ENCODE results near the gene RSPRY1.
"Not testable (repeated sequence)": the region's sequence is repeated elsewhere in the genome, so short reads cannot be mapped to it uniquely, and the experiment has no call there.

The RSPRY1 gene

DNA sequence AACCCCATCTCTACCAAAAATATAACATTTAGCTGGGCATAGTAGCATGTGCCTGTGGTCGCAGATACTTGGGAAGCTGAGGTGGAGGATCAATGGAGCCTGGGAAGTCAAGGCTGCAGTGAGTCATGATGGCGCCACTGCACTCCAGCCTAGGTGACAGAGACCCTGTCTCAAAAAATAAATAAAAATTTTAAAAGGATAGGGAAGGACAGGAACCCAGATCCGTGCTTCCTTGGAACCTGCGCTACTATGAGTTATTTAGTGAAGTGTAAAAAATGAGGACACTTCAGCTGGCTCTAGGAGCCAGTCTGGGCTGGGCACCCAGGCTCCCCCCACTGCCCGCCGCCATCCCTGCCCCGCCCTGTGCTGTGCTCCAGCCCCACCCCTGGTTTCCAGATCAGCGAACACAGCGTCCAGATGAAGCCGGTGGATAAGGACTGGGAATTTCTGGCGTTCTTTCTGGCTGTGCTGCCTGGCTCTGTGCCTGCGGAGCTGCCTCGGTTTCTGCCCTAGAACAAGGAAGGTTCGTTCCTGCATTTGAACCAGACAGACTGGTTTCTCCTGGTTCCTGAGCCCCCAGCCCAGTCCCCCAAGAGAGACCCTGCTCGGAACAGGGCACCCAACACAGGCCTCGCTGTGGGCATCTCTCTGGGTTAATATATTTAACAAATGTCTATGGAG, 79.9 kb downstream of the RSPRY1 start:
- Histone ChIP-seq H3K4me3 (ENCODE audit: low read length) (no peak overlapping the region), H3K4me1 (ENCODE audit: control insufficient read depth, insufficient read depth, low read length) (peaks cover 92% of the 10 kb centered on the region), H3K9ac (ENCODE audit: low read length) (peak overlapping the region; percentile 69), H3K36me3 (ENCODE audit: control insufficient read depth, insufficient read depth, low read length) (no peaks in the 10 kb centered on the region), H3K27me3 (ENCODE audit: control insufficient read depth, insufficient read depth, low read length) (no peaks in the 10 kb centered on the region), H3K9me3 (ENCODE audit: control insufficient read depth, low read length) (no peaks in the 10 kb centered on the region)

DNA sequence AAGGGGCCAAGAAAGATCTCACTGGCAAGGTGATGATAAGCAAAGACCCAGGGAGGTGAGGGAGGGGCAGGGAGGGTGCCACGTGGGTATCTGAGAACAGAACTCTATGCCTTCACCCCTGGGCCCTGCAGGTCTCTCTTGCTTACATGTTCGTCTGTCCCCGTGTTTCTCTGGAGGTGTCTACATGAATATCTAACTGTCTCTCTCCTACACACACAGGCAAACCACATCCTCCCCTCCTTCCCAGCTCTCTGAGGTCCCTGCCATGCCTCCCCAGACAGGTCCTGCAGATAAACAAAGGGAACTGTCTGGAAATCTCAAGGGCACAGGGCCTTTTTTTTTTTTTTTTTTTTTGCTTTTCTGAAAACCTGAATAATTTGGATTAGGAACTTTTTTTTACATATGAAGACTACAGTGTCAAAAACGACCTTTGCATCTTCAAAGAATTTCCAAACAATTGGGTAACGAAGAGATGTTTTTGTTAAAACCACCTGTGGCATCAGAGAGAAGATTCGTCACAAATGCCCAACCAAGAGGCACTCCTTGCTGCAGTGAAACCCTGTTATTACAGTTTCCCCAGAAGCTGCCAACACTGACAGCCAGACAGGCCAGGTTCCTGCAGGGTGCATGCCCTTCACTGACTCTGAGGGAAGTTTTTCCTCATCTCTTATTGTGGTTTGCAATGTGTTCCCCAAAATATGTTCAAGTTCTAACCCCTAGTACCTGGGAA, 80.6 kb downstream of the RSPRY1 start:
- Histone ChIP-seq H3K9ac (ENCODE audit: low read length) (peak overlapping the region; percentile 69), H3K27me3 (ENCODE audit: control insufficient read depth, insufficient read depth, low read length) (no peaks in the 10 kb centered on the region), H3K36me3 (ENCODE audit: control insufficient read depth, insufficient read depth, low read length) (no peaks in the 10 kb centered on the region), H3K4me3 (ENCODE audit: low read length) (no peak overlapping the region), H3K9me3 (ENCODE audit: control insufficient read depth, low read length) (no peaks in the 10 kb centered on the region), H3K4me1 (ENCODE audit: control insufficient read depth, insufficient read depth, low read length) (peaks cover 92% of the 10 kb centered on the region)

DNA sequence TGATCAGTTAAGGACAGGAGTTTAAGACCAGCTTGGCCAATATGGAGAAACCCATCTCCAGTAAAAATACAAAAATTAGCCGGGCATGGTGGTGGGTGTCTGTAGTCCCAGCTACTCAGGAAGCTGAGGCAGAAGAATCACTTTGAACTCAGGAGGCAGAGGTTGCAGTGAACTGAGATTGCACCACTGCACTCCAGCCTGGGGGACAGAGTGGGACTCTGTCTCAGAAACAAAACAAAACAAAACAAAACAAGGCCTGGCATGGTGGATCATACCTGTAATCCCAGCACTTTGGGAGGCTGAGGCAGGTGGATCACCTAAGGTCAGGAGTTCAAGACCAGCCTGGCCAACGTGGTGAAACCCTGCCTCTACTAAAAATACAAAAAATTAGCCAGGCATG, 81.2 kb downstream of the RSPRY1 start:
- not testable (repeated sequence) for H3K4me3 ChIP-seq (ENCODE audit: low read length); H3K9me3 ChIP-seq (ENCODE audit: control insufficient read depth, low read length); H3K36me3 ChIP-seq (ENCODE audit: control insufficient read depth, insufficient read depth, low read length); H3K27me3 ChIP-seq (ENCODE audit: control insufficient read depth, insufficient read depth, low read length)
- Histone ChIP-seq H3K9ac (ENCODE audit: low read length) (peak overlapping the region; percentile 69), H3K4me1 (ENCODE audit: control insufficient read depth, insufficient read depth, low read length) (peaks cover 95% of the 10 kb centered on the region)

DNA sequence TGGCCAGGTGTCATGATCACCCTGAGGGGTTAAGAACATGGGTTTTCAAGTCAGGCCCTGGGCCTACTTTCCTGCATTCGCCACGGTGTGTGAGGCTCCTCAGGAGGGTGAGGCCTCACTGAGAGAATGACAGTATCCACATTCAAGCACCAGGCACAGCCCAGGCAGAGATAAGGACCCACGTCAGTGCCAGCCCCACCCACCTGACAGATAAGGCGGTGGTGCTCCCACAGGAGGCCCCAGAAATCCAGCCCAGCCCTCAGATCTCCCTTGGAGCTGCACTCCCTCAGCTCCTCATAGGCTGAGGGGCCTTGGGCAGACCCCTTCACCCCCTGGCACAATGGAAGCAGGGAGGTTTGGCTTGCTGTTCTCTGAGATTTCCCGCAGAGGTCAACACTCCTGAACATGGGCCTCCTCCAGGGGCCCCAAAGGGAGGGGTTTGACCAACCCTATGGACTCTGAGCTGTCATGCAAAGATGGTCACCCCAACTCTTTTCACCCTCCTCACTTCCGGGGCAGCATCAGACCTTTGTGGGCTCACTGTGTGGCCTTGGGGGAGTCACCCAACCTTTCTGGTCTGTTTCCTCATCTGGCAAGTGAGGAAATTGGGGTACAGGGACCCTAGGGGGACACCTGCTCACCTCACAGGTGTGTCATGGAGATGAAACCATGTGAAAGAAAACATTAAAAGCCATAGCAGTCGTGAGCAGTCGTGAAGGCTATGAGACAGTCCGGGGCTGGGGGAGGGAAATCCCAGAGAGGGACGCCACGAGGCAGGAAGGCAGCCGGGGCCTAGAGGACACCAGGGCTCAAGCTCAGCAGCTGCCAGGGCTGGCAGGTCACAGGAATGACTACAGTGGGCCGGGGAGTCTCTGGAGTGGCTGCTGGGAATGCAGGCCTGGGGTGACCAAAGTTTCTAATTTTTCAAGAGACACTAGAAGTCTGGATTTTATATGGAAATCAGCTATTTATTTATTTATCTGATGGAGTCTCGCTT, 83.0 kb downstream of the RSPRY1 start:
- Histone ChIP-seq H3K36me3 (ENCODE audit: control insufficient read depth, insufficient read depth, low read length) (no peaks in the 10 kb centered on the region), H3K4me1 (ENCODE audit: control insufficient read depth, insufficient read depth, low read length) (peaks cover 96% of the 10 kb centered on the region), H3K9me3 (ENCODE audit: control insufficient read depth, low read length) (no peaks in the 10 kb centered on the region), H3K27me3 (ENCODE audit: control insufficient read depth, insufficient read depth, low read length) (no peaks in the 10 kb centered on the region), H3K4me3 (ENCODE audit: low read length) (no peak overlapping the region), H3K9ac (ENCODE audit: low read length) (peak overlapping the region; percentile 67)

DNA sequence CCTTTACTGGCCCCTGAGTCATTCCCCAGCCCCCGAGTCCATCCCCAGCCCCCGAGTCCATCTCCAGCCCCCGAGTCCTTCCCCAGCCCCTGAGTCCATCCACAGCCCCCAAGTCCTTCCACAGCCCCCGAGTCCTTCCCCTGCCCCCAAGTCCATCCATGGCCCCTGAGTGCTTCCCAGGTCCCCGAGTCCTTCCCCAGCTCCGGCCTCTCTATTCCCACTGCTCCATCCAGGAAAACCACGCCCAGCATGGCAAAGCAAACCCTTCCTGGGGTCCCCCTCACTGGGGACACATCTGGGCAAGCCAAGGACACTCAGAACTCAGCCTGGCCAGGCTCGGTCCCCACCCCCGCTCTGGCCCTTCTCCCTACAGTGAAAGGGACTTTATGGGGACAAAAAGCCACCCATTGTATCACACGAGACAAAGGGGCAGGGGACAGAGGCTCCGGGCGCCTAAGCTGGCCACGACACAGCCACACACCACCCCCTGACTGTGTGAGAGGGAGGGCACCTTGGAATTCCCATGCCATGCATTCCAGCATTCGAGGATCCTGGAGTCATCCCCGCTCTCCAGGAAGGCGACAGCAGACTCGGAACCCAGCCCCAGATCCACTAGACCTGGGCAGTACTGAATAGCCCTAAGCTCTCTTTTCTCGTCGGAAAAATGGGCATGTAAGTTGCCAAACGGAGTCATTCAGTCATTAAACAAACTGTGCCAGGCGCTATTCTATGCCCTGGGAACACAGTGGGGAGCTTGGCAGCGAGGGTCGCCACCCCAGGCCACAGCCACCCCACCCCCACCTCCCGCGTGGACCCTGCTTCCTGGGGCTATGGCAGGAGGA, 84.3 kb downstream of the RSPRY1 start:
- Histone ChIP-seq H3K4me3 (ENCODE audit: low read length) (no peak overlapping the region), H3K4me1 (ENCODE audit: control insufficient read depth, insufficient read depth, low read length) (peaks cover 84% of the 10 kb centered on the region), H3K9me3 (ENCODE audit: control insufficient read depth, low read length) (no peaks in the 10 kb centered on the region), H3K36me3 (ENCODE audit: control insufficient read depth, insufficient read depth, low read length) (no peaks in the 10 kb centered on the region), H3K9ac (ENCODE audit: low read length) (no peak overlapping the region), H3K27me3 (ENCODE audit: control insufficient read depth, insufficient read depth, low read length) (no peaks in the 10 kb centered on the region)

DNA sequence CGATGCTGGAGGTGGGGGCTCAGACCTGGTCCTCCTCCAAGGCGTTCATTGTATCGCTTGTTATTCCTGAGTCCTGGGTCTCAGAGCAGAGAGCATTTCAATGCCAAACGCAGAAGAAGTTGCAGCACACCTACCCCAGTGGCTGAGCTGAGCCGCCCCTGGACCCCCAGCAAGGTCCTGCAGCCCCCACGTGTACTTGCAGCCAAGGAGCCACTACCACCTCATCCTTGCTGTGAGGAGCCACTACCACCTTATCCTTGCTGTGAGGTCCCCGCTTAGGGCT, 84.9 kb downstream of the RSPRY1 start:
- H3K36me3 ChIP-seq (ENCODE audit: control insufficient read depth, insufficient read depth, low read length), result no peaks in the 10 kb centered on the region
- no peaks in the 10 kb centered on the region for H3K27me3 ChIP-seq (ENCODE audit: control insufficient read depth, insufficient read depth, low read length)
- H3K4me3 ChIP-seq (ENCODE audit: low read length), result no peak overlapping the region
- H3K9ac ChIP-seq (ENCODE audit: low read length), result no peak overlapping the region
- peaks cover 78% of the 10 kb centered on the region for H3K4me1 ChIP-seq (ENCODE audit: control insufficient read depth, insufficient read depth, low read length)
- H3K9me3 ChIP-seq (ENCODE audit: control insufficient read depth, low read length), result no peaks in the 10 kb centered on the region

DNA sequence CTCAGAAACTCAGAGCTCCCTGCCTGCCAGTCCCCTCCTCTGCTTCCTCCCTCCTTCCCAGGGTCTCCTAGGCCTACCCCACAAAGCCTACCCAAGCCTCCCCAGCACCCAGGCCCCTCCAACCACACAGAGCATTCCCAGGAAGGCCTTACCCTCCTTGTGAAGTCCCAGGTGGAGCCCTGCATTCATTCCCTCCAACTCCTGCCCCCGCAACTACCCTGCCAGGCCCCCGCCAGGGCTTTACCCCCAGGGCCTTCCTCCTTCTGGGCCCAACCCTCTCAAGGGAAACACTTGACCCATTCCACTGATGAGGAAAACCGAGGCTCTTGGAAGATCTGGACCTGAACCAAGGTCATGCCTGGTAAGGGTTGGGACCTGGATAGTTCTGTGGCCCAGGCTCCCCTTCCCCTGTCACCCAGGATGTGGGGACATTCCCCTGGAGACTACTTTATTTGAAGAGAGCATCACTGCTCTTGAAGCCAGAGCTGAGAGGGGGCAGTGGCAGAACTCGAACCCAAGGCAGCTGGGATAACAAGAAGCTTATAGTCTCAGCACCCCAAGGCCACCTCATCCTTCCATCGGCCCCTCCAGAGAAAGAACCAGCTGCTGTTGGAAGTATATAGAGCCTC, 85.9 kb downstream of the RSPRY1 start:
- H3K4me3 ChIP-seq (ENCODE audit: low read length), result no peak overlapping the region
- H3K9me3 ChIP-seq (ENCODE audit: control insufficient read depth, low read length), result no peaks in the 10 kb centered on the region
- H3K36me3 ChIP-seq (ENCODE audit: control insufficient read depth, insufficient read depth, low read length), result no peaks in the 10 kb centered on the region
- H3K9ac ChIP-seq (ENCODE audit: low read length), result peak overlapping the region; percentile 16
- H3K4me1 ChIP-seq (ENCODE audit: control insufficient read depth, insufficient read depth, low read length), result peaks cover 75% of the 10 kb centered on the region
- no peaks in the 10 kb centered on the region for H3K27me3 ChIP-seq (ENCODE audit: control insufficient read depth, insufficient read depth, low read length)

DNA sequence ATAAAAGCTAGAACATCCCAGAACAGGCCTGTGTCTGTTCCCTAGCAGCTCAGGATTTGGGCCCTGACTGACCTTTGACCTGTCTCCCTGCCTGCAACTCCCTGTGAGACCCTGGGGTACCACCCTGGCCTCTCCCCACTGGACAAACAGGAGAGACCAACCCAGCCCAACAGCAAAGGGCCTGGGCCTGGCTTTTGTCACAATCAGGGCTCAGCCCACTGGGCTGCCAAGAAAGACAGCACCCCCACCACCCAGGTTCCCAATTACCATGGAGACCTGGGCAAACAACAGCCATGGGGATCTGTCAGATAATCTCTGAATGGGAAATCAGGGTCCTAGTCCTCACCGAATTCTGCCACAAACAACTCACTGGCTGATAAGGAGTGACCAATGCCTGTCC, 87.2 kb downstream of the RSPRY1 start:
- H3K4me3 ChIP-seq (ENCODE audit: low read length), result no peak overlapping the region
- H3K27me3 ChIP-seq (ENCODE audit: control insufficient read depth, insufficient read depth, low read length), result no peaks in the 10 kb centered on the region
- H3K9me3 ChIP-seq (ENCODE audit: control insufficient read depth, low read length), result no peaks in the 10 kb centered on the region
- no peaks in the 10 kb centered on the region for H3K36me3 ChIP-seq (ENCODE audit: control insufficient read depth, insufficient read depth, low read length)
- H3K9ac ChIP-seq (ENCODE audit: low read length), result peak overlapping the region; percentile 22
- peaks cover 75% of the 10 kb centered on the region for H3K4me1 ChIP-seq (ENCODE audit: control insufficient read depth, insufficient read depth, low read length)

DNA sequence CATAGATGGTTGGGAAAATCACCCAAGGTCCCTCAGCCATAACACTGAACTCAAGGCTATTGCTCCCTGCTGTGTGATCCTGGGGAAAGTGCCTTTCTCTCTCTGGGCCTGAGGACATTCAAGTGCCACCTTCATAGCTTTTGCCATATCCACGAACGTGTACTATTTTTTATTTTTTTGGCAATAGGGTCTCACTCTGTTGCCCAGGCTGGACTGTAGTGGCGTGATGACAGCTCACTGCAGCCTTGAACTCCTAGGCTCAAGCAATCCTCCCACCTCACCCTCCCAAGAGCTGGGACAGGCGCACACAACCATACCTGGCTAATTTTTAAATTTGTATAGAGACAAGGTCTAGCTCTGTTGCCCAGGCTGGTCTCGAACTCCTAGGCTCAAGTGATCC, 87.7 kb downstream of the RSPRY1 start:
- no peaks in the 10 kb centered on the region for H3K9me3 ChIP-seq (ENCODE audit: control insufficient read depth, low read length)
- no peaks in the 10 kb centered on the region for H3K27me3 ChIP-seq (ENCODE audit: control insufficient read depth, insufficient read depth, low read length)
- peaks cover 75% of the 10 kb centered on the region for H3K4me1 ChIP-seq (ENCODE audit: control insufficient read depth, insufficient read depth, low read length)

DNA sequence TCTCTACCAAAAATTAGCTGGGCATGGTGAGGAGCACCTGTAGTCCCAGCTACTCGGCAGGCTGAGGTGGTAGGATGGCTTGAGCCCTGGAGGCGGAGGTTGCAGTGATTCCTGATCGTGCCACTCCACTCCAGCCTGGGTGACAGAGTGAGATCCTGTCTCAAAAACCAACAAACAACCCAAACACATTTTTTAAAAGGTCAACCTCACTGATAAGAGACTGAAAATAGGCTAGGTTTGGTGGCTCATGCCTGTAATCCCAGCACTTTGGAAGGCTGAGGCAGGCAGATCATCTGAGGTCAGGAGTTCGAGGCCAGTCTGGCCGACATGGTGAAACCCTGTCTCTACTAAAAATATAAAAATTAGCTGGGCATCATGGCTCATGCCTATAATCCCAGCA, 89.8 kb downstream of the RSPRY1 start:
- not testable (repeated sequence) for H3K4me3 ChIP-seq (ENCODE audit: low read length); H3K9me3 ChIP-seq (ENCODE audit: control insufficient read depth, low read length); H3K9ac ChIP-seq (ENCODE audit: low read length); H3K36me3 ChIP-seq (ENCODE audit: control insufficient read depth, insufficient read depth, low read length); H3K27me3 ChIP-seq (ENCODE audit: control insufficient read depth, insufficient read depth, low read length)
- peaks cover 75% of the 10 kb centered on the region for H3K4me1 ChIP-seq (ENCODE audit: control insufficient read depth, insufficient read depth, low read length)

More for the DNA sequence above, 87.7 kb downstream of the RSPRY1 start:
- H3K9ac ChIP-seq (ENCODE audit: low read length), result no peak overlapping the region
- H3K4me3 ChIP-seq (ENCODE audit: low read length), result no peak overlapping the region
- no peaks in the 10 kb centered on the region for H3K36me3 ChIP-seq (ENCODE audit: control insufficient read depth, insufficient read depth, low read length)

DNA sequence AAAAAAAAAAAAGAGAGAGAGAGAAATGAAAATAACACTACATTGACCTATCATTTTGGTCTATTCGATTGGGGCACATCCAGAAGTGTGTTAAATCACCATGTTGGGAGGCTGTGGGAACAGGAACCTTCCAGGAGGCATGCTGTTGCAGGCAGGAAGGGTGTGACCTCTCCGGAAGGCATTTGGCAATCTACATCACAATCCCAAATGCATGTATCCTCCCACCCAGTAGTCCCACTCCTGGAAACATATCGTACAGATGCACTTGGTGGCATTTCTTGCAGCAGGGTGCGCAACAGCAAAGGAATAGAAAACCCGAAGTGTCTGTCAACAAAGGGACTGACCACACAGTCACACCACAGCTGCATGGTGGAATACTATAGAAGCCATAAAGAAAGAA, 90.5 kb downstream of the RSPRY1 start:
- Histone ChIP-seq H3K4me1 (ENCODE audit: control insufficient read depth, insufficient read depth, low read length) (peaks cover 71% of the 10 kb centered on the region), H3K36me3 (ENCODE audit: control insufficient read depth, insufficient read depth, low read length) (no peaks in the 10 kb centered on the region), H3K9me3 (ENCODE audit: control insufficient read depth, low read length) (no peaks in the 10 kb centered on the region), H3K27me3 (ENCODE audit: control insufficient read depth, insufficient read depth, low read length) (no peaks in the 10 kb centered on the region), H3K9ac (ENCODE audit: low read length) (no peak overlapping the region), H3K4me3 (ENCODE audit: low read length) (no peak overlapping the region)
